Measurements from ENCODE around the gene CDH16.

CDH16 gene

DNA sequence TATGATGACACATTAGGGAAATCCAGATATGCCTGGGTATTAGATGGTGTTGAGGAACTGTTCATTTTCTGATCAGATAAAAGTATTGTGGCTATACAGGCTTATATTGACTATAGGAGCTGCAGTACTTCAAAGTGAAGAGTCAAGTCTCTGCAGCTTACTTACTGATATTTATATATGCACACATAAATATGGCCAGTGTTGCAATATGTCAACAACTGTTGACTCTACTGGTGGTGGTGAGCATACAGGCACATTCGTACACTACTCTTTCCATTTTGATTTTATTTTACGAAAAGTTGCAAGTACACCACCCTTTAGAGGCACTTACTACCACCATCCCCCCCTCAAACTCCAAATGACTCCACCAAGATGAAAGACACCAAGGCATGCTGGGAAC lies 13.0 kb upstream of the CDH16 start:
- no peak overlapping the region for H2AFZ ChIP-seq (ENCODE audit: low read length)
- H3K4me1 ChIP-seq (ENCODE audit: insufficient read depth, low read length, severe bottlenecking): peaks cover 23% of the 10 kb centered on the region
- no peaks in the 10 kb centered on the region for H3F3A ChIP-seq (ENCODE audit: insufficient read depth, low read length)
- H3K4me3 ChIP-seq (ENCODE audit: low read depth, low read length, poor library complexity, severe bottlenecking): no peak overlapping the region
- no peaks in the 10 kb centered on the region for H3K9me3 ChIP-seq (ENCODE audit: low read length)
- no peaks in the 10 kb centered on the region for H4K20me1 ChIP-seq (ENCODE audit: insufficient read depth, low read length)
- no peak overlapping the region for H3K27ac ChIP-seq (ENCODE audit: low read depth, low read length, poor library complexity, severe bottlenecking)
- TF ChIP-seq EZH2 (IDR thresholded peaks at IDR 0.05; ENCODE audit: borderline replicate concordance, low read length): no peak
- TF ChIP-seq CTCF (IDR thresholded peaks at IDR 0.05; ENCODE audit: low read length): no peak
- H3K79me2 ChIP-seq (ENCODE audit: insufficient read depth, low read length): no peaks in the 10 kb centered on the region
- H3K9me2 ChIP-seq (ENCODE audit: low read depth, low read length): no peaks in the 10 kb centered on the region
- H3K9ac ChIP-seq (ENCODE audit: low read length): no peak overlapping the region
- no peak overlapping the region for H3K4me2 ChIP-seq (ENCODE audit: low read length)
- H3K27me3 ChIP-seq (ENCODE audit: insufficient read depth, low read length): no peaks in the 10 kb centered on the region
- peaks cover 10% of the 10 kb centered on the region; the same call in 1 of the 2 replicates for H3K36me3 ChIP-seq (ENCODE audit: insufficient read depth, low read length)

- Histone ChIP-seq H3K79me2 (ENCODE audit: insufficient read depth, low read length) (no peaks in the 10 kb centered on the region), H3K4me2 (ENCODE audit: low read length) (no peak overlapping the region), H3K4me1 (ENCODE audit: insufficient read depth, low read length, severe bottlenecking) (peaks cover 18% of the 10 kb centered on the region), H2AFZ (ENCODE audit: low read length) (no peak overlapping the region), H3F3A (ENCODE audit: insufficient read depth, low read length) (no peaks in the 10 kb centered on the region), H3K27ac (ENCODE audit: low read depth, low read length, poor library complexity, severe bottlenecking) (no peak overlapping the region), H4K20me1 (ENCODE audit: insufficient read depth, low read length) (no peaks in the 10 kb centered on the region), H3K9ac (ENCODE audit: low read length) (no peak overlapping the region), H3K36me3 (ENCODE audit: insufficient read depth, low read length) (peaks cover 10% of the 10 kb centered on the region; the same call in 1 of the 2 replicates), H3K4me3 (ENCODE audit: low read depth, low read length, poor library complexity, severe bottlenecking) (no peak overlapping the region), H3K9me3 (ENCODE audit: low read length) (no peaks in the 10 kb centered on the region), H3K9me2 (ENCODE audit: low read depth, low read length) (no peaks in the 10 kb centered on the region), H3K27me3 (ENCODE audit: insufficient read depth, low read length) (no peaks in the 10 kb centered on the region)
- TF ChIP-seq CTCF (IDR thresholded peaks at IDR 0.05; ENCODE audit: low read length): no peak
- no peak for TF ChIP-seq EZH2 (IDR thresholded peaks at IDR 0.05; ENCODE audit: borderline replicate concordance, low read length)
Measured at GRCh38 chr16:66930189-66930588, 11.5 kb upstream of the CDH16 start.

GRCh38 chr16:66928702-66929388 lies 10.2 kb upstream of the CDH16 start:
- Histone ChIP-seq H3K9me2 (ENCODE audit: low read depth, low read length) (no peaks in the 10 kb centered on the region), H3K4me3 (ENCODE audit: low read depth, low read length, poor library complexity, severe bottlenecking) (no peak overlapping the region), H3F3A (ENCODE audit: insufficient read depth, low read length) (no peaks in the 10 kb centered on the region), H3K79me2 (ENCODE audit: insufficient read depth, low read length) (no peaks in the 10 kb centered on the region), H3K9me3 (ENCODE audit: low read length) (no peaks in the 10 kb centered on the region), H3K36me3 (ENCODE audit: insufficient read depth, low read length) (peaks cover 10% of the 10 kb centered on the region; the same call in 1 of the 2 replicates), H2AFZ (ENCODE audit: low read length) (no peak overlapping the region), H3K9ac (ENCODE audit: low read length) (no peak overlapping the region), H3K27me3 (ENCODE audit: insufficient read depth, low read length) (no peaks in the 10 kb centered on the region), H3K27ac (ENCODE audit: low read depth, low read length, poor library complexity, severe bottlenecking) (no peak overlapping the region), H4K20me1 (ENCODE audit: insufficient read depth, low read length) (no peaks in the 10 kb centered on the region), H3K4me2 (ENCODE audit: low read length) (no peak overlapping the region), H3K4me1 (ENCODE audit: insufficient read depth, low read length, severe bottlenecking) (peaks cover 20% of the 10 kb centered on the region)
- TF ChIP-seq EZH2 (IDR thresholded peaks at IDR 0.05; ENCODE audit: borderline replicate concordance, low read length): no peak
- peak; percentile 39; the same call in 1 of the 2 replicates for TF ChIP-seq CTCF (IDR thresholded peaks at IDR 0.05; ENCODE audit: low read length)

Data from OCI-LY1 (cell line).